ENCODE data around the gene IREB2.
"Not testable (repeated sequence)": the region's sequence is repeated elsewhere in the genome, so short reads cannot be mapped to it uniquely, and the experiment has no call there.

IREB2 gene

DNA sequence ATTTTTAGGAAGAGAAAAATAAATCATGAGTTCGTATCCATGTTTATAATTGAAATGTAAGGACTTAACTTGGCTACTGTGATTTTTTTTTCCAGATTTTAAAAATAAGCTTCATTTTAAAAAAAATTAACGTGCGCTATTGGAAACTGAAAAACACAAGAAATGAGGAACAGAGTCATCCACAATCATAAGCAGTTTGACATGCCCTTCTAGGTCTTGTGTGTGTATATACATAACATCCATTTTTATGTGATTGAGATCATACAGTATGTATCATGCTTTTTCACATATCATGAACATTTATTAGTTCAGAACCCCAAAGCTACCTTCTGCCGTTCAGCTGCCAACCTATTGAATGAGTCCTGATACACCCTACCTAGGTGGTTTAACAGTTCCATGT lies 22.7 kb downstream of the IREB2 start:
- Mint-ChIP-seq H3K4me3 (no peak overlapping the region), H3K9me3 (no peaks in the 10 kb centered on the region), H3K4me1 (peaks cover 53% of the 10 kb centered on the region), H3K27ac (no peak overlapping the region), H3K27me3 (no peaks in the 10 kb centered on the region)
- ATAC-seq: no peak
- no peak for DNase-seq

DNA sequence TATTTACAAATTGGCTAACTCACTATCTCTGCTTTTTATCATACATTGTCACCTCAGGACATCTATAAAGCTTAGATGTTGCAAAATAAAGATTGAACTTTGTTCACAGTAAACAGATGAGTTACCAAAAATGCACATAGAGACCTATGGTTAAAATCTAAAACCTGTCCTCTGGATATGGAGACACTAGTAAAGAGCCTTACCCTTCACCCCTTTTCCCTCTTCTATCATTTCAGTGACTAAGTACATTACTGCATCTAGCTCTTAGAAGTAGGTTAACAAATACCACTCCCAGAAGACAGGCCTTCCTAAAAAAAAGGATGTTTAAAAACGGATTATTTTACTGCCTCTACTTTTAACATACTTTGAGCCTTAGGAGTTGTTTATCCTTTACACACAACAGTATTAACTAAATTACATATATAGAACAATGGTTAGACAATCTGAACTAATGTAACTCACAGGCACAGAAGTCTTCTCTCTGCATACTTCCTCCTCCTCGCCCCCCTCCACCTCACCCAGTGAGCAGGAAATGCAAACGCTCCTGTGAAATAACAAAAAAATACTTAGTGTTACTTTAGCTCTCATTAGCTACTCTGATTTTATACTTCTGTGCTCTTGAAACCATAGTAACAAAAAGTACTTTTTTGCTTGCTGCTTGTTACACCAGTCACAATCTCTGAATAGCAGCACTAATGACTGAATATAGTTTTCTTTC lies 23.3 kb downstream of the IREB2 start:
- H3K9me3 Mint-ChIP-seq: no peaks in the 10 kb centered on the region
- DNase-seq (no peak), ATAC-seq (no peak)
- H3K27me3 Mint-ChIP-seq: no peaks in the 10 kb centered on the region
- no peak overlapping the region for H3K4me3 Mint-ChIP-seq
- peak overlapping the region in 1 of 2 donors; percentile 40 for H3K27ac Mint-ChIP-seq
- H3K4me1 Mint-ChIP-seq: peaks cover 47% of the 10 kb centered on the region

DNA sequence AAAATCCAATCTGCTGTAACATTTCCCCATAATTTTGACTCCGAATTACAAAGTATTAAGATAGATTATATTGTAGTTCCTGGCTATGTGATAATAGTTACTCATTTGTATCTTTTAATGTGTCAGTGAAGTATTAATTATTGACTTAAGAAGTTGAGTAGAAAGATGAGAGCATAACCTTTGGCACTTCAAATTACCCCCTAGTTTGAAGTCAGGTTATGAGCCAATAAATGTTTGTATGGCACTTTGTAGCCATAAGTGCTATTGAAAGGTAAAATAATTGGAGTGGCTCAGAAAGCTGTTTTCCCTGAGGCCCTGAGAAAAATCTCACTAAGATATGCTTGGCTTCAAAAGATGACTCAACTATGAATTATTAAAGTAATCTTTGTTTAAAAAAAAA lies 31.0 kb downstream of the IREB2 start:
- DNase-seq: no peak
- no peak for ATAC-seq
- Mint-ChIP-seq H3K4me3 (no peak overlapping the region), H3K9me3 (no peaks in the 10 kb centered on the region), H3K27ac (no peak overlapping the region), H3K4me1 (no peaks in the 10 kb centered on the region), H3K27me3 (no peaks in the 10 kb centered on the region)

DNA sequence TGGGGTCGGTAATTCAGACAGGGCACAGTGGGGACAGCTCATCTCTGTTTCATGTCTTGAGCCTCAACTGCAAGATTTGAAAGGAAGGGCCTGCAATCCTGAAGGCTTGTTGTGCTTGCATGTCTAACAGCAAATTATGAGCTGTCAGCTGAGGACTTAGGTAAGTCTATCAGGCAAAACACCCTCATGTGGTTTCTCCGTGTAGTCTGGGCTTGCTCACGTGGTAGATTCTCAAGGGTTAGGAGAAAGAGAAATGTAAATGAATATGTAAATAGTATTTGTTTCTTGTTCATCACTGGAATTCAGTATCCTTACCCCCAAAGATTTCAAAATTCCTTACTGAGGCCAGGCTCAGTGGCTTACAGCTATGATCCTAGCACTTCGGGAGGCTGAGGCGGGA lies 39.3 kb downstream of the IREB2 start:
- no peak overlapping the region for H3K4me3 Mint-ChIP-seq
- H3K9me3 Mint-ChIP-seq: no peaks in the 10 kb centered on the region
- DNase-seq (no peak), ATAC-seq (no peak)
- H3K4me1 Mint-ChIP-seq: no peaks in the 10 kb centered on the region
- H3K27ac Mint-ChIP-seq: peak overlapping the region in 1 of 2 donors; percentile 78
- no peaks in the 10 kb centered on the region for H3K27me3 Mint-ChIP-seq

DNA sequence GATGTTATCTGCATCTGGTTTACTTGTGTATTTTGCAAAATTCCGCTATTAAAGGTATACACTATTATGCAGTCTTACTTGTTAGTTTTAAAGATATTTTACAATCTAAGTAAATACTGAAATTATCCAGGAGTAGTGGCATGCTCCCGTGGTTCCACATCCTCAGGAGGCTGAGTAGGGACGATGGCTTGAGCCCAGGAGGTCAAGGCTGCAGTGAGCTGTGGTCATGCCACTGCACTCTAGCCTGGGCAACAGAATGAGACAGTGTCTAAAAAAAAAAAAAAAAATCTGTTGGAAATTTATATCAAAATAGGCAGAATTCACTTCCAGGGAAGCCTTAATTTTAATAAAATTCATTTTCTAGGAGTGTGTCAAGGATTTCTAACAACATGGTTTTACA lies 41.6 kb downstream of the IREB2 start:
- ATAC-seq (no peak), DNase-seq (no peak)
- Mint-ChIP-seq H3K4me1 (no peaks in the 10 kb centered on the region), H3K4me3 (no peak overlapping the region), H3K27ac (no peak overlapping the region), H3K27me3 (no peaks in the 10 kb centered on the region), H3K9me3 (no peaks in the 10 kb centered on the region)

DNA sequence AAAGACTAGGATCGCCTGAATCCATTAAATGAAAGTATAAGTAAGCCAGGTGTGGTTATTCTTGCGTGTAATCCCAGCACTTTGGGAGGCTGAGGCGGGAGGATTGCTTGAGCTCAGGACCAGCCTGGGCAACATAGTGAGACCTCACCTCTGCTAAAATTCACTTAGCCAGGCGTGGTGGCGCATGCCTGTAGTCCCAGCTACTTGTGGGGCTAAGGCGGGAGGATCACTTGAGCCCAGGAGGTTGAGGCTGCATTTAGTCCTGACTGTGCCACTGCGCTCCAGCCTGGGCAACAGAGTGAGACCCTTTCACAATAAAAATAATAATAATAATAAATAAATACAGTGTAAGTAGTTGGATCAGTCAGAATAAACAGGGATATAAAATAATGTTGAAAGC lies 43.9 kb downstream of the IREB2 start:
- no peak for DNase-seq
- Mint-ChIP-seq H3K4me3 (no peak overlapping the region), H3K4me1 (no peaks in the 10 kb centered on the region), H3K9me3 (no peaks in the 10 kb centered on the region), H3K27me3 (no peaks in the 10 kb centered on the region), H3K27ac (no peak overlapping the region)
- no peak for ATAC-seq

DNA sequence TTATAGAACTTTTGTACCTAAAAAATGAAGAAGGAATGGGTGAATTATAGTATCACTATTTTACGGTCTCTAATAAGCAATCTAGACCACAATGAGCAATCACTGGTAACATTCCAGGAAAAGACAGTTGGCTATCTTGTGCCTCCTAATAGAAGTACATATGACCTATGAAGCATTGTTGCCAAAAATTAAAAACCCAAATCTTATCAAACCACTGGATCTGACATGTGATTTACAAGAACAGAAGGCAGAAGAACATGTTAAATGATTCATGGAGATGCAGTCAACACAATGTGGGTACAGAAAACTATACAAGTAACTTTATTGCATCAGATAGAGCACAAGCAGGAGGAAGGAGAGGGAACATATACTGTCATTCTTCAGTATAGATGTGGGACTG lies 54.9 kb downstream of the IREB2 start:
- peak overlapping the region; percentile 48 to 72 for H3K27ac Mint-ChIP-seq
- peaks cover 13% of the 10 kb centered on the region for H3K4me1 Mint-ChIP-seq
- H3K9me3 Mint-ChIP-seq: no peaks in the 10 kb centered on the region
- DNase-seq (no peak), ATAC-seq (no peak)
- H3K4me3 Mint-ChIP-seq: no peak overlapping the region
- H3K27me3 Mint-ChIP-seq: no peaks in the 10 kb centered on the region

DNA sequence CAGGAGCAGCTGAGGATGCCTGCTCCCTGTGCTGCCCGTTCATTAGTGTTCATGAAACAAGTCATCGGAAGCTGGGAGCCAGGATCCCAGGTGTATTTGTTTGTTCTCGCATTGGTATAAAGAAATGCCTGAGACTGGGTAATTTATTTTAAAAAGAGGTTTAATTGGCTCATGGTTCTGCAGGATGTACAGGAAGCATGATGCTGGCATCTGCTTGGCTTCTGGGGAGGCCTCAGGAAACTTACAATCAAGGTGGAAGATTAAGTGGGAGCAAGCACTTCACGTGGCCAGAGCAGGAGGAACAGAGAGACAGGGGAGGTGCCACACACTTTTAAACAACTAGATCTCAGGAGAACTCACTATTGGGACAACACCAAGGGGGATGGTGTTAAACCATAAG lies 63.8 kb downstream of the IREB2 start:
- Mint-ChIP-seq H3K27me3 (no peaks in the 10 kb centered on the region), H3K27ac (no peak overlapping the region), H3K4me1 (peaks cover 5% of the 10 kb centered on the region), H3K4me3 (no peak overlapping the region), H3K9me3 (no peaks in the 10 kb centered on the region)
- DNase-seq (no peak), ATAC-seq (no peak)

DNA sequence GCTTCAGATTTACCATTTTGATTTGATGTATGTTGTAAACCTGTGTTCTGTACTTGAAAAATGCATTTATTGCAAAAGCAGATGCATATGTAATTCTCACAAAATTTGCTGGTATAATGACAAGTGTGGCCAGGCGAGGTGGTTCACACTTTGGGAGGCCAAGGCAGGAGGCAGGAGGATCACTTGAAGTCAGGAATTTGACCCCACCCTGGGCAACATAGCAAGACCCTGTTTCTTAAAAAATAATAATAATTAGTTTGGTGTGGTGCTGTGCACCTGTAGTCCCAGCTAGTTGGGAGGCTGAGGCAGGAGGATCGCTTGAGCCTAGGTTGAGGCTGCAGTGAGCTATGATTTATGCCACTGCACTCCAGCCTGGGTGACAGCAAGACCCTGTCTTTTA lies 64.6 kb downstream of the IREB2 start:
- H3K27ac Mint-ChIP-seq: peak overlapping the region in 1 of 2 donors; percentile 76
- H3K27me3 Mint-ChIP-seq: no peaks in the 10 kb centered on the region
- no peak for DNase-seq
- H3K9me3 Mint-ChIP-seq: no peaks in the 10 kb centered on the region
- H3K4me3 Mint-ChIP-seq: no peak overlapping the region
- H3K4me1 Mint-ChIP-seq: peaks cover 11% of the 10 kb centered on the region
- no peak for ATAC-seq

DNA sequence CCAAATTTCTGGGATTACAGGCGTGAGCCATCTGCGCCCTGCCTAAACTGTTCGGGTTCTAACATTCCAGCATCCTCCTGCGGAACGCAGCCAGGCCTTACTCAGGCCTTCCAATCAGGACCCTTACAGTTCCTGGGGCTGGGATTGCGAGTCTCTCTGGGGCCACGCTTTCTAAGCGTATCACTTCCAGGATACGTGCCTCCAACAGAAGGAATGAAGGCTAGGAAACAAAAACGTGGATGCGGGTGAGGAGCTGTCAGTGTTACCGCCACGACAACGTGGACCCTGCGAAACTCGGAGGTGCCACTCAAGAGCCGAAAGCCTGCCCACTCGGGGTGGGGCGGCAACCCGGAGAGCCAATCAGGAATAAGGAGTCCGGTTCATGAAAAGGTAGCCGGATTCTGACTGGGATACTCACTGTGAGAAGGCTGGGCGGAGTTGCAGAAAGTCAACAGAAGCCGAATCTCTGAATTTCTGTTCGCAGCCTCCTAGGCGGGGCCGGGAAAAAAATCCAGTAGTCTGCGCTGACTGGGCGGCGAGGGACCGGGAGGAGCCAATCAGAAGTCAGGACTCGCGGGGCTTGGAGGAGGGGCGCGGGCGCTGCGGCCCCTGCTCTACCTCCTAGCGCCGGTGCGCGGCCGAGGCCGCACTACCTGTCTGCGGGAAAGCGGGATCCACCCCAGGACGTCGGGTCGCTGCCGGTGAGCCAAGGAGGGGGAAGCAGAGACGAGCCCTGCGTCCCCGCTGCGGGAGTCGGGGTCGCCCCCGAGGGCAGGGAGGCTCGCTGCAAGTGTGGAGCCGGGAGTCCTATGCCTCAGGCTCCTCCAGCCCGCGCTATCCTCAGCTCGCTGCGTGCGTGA lies 69.2 kb downstream of the IREB2 start, which contains the start of gene HYKK:
Gene HYKK (plus strand): TSS at position 607 of the 860 bp plus-strand sequence. CDS start 5,512 bp downstream, outside the sequence.
- Mint-ChIP-seq H3K4me3 (peak within 1 kb of the TSS; percentile 88 to 99), H3K27ac (peak within 1 kb of the TSS; percentile 44 to 72), H3K27me3 (no peaks in the 10 kb centered on the region), H3K4me1 (peaks cover 28% of the 10 kb centered on the region), H3K9me3 (no peaks in the 10 kb centered on the region)
- ATAC-seq (peak; percentile 92), DNase-seq (peak; percentile 67 to 76)

DNA sequence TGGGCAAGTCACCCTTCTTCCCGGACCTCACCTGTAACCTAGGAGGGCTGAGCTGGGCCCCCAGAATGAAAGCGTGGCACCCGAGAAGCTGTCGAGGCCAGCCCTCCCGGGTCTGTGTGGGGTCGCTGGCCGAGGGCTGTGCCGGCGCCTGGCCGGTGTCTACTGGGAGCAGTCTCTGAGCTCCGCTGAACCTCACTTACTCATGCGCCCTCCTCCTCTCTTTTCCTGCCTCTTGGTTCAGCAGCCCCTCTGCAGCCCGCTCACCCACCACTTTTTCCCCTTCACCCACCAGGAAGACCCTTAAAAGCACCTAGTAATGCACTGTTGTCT lies 69.8 kb downstream of the IREB2 start:
- Mint-ChIP-seq H3K27ac (peak overlapping the region; percentile 13 to 60), H3K9me3 (no peaks in the 10 kb centered on the region), H3K4me3 (peak overlapping the region; percentile 88 to 99), H3K27me3 (no peaks in the 10 kb centered on the region), H3K4me1 (peaks cover 28% of the 10 kb centered on the region)
- ATAC-seq (peak; percentile 62), DNase-seq (no peak)

DNA sequence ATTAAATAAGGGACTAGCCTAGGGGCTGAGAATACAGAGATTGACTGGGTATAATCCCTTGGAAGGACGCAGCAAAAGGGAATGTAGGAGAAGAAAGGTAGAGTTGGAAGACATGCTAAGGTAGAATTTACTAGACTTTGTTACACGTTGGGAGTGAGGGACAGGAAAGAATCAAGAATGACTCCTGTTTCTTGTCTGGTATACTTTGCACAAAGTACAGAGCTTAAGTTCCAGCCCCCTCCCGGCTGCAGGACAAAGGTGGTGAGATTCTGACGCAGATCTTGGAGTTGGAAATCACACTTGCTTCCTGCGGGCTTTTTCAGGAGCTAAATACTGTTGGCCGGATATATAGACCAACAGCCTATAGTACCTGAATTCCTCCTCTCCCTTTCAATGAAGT lies 70.3 kb downstream of the IREB2 start:
- Mint-ChIP-seq H3K4me3 (peak overlapping the region; percentile 88 to 99), H3K9me3 (no peaks in the 10 kb centered on the region), H3K4me1 (peaks cover 28% of the 10 kb centered on the region), H3K27me3 (no peaks in the 10 kb centered on the region), H3K27ac (no peak overlapping the region)
- DNase-seq: no peak
- ATAC-seq: no peak

DNA sequence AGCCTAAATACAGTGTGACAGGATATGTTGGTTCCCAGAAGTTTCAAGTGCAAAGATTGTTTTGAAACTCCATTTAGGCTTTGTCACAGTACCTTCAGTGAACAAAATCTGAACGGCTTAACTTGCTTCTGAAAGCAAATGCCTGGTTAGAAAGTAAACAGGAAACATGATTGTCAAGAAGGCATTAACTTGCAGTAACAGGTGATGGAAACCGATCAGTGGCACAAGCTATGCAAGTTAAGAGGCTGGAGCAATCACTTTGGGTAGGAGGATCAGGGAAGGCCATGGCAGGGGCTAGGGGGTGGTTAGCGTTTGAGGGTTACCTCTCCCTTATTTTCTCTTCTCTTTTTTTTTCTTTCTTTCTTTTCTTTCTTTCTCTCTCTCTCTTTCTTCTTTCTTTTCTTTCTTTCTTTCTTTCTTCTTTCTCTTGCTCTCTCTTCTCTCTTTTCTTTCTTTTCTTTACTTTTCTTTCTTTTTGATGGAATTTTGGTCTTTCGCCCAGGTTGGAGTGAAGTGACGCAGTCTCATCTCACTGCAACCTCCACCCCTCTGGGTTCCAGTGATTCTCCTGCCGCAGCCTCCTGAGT lies 71.8 kb downstream of the IREB2 start:
- Mint-ChIP-seq H3K27me3 (no peaks in the 10 kb centered on the region), H3K9me3 (no peaks in the 10 kb centered on the region), H3K4me3 (no peak overlapping the region), H3K27ac (peak overlapping the region in 1 of 2 donors; percentile 37), H3K4me1 (peaks cover 28% of the 10 kb centered on the region)
- DNase-seq (no peak), ATAC-seq (no peak)

DNA sequence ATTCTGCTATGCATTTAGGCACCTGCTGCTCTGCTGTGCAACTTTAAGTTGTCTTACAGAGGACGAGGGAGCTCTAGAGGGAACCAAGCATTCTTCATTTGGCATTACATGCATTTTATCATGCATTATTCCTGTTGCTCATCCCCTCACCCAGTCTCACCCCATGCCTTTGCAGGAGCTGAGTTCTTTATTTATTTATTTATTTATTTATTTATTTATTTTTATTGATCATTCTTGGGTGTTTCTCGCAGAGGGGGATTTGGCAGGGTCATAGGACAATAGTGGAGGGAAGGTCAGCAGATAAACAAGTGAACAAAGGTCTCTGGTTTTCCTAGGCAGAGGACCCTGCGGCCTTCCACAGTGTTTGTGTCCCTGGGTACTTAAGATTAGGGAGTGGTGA lies 82.0 kb downstream of the IREB2 start:
- not testable (repeated sequence) for ATAC-seq, H3K4me1 Mint-ChIP-seq, H3K4me3 Mint-ChIP-seq

DNA sequence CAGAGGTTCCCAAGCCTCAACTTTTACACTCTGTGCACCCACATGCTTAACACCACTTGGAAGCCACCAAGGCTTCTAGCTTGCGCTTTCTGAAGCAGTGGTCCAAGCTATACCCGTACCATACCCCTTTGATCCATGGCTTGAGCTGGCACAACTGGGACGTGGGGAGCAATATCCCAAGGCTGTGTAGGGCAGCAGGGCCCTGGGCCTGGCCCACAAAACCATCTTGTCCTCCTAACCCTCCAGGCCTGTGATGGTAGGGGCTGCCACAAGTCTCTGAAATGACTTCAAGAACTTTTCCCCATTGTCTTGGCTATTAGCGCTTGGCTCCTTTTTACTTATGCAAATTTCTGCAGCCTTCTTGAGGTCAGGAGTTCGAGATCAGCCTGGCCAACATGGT lies 86.2 kb downstream of the IREB2 start:
- H3K9me3 Mint-ChIP-seq: no peaks in the 10 kb centered on the region
- no peak for ATAC-seq
- no peak for DNase-seq
- no peak overlapping the region for H3K27ac Mint-ChIP-seq
- no peaks in the 10 kb centered on the region for H3K4me1 Mint-ChIP-seq
- no peak overlapping the region for H3K4me3 Mint-ChIP-seq
- no peaks in the 10 kb centered on the region for H3K27me3 Mint-ChIP-seq

More for the DNA sequence above, 82.0 kb downstream of the IREB2 start:
- not testable (repeated sequence) for H3K27me3 Mint-ChIP-seq, H3K9me3 Mint-ChIP-seq, H3K27ac Mint-ChIP-seq, DNase-seq

DNA sequence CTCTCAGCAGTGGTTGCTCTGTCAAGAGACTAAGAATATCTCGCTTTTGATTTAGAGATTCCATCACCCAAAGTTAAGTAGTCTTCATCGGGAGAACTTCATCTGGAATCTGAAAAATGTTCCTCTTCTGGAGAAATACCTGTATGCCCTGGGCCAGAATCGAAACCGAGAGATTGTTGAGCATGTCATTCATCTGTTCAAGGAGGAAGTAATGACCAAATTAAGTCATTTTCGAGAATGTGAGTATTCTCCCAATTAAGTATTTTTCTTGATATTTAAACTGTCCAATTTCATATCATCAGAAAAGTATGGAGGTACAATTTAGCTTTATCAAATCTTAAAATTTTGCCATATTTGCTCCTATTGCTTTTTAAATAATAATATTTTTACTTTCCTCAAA lies 89.3 kb downstream of the IREB2 start:
- Mint-ChIP-seq H3K27ac (no peak overlapping the region), H3K4me1 (no peaks in the 10 kb centered on the region), H3K4me3 (no peak overlapping the region), H3K9me3 (no peaks in the 10 kb centered on the region), H3K27me3 (no peaks in the 10 kb centered on the region)
- ATAC-seq (no peak), DNase-seq (no peak)
